ENCODE results near the gene TMEM174. TPM values are rescaled to one million over a fixed set of nuclear protein-coding genes. Genes with fewer than 3 reads are reported as not detected.

TMEM174 gene
- total RNA-seq, 1 donor from 2014 or later: not detected

DNA sequence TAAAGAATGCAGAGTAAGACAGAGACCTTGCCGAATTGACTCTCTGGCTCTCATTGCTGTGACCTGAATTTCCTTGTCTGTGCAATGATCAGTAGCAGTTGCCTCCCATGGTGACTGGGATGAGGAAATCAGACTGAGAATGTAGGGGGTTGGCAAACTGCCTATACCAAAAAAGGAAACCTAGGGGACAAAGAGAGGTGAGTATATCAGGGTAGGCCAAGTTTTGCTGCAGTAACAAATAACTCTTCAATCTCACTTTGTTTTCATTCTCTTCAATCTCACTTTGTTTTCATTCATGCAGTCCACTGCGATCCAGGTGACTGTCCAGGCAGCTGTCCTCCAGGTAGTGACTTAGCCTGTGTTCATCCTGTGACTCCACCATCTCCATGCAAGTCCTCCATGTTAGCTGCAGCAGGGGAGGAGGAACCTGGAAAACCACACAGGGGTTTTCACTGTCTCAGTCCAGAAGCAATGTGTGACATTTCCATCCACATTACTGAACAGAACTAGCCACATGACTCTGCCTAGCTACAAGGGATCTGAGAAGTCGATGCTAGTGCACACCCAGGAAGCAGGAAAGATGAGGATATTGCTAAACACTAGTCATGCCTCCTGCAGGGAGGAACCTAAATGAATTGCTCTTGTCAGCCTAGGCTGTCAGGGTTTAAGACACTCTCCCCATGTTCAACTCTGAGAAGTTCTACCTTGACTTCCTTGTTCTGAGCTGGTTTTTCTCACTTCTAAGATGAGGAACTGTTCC lies 26.0 kb downstream of the TMEM174 start:
- Mint-ChIP-seq H3K27ac (ENCODE audit: unreplicated experiment) (no peak overlapping the region), H3K4me1 (ENCODE audit: low read depth, unreplicated experiment) (no peaks in the 10 kb centered on the region), H3K27me3 (ENCODE audit: low read depth, unreplicated experiment) (peaks cover 61% of the 10 kb centered on the region), H3K36me3 (ENCODE audit: low read depth, unreplicated experiment) (peaks cover 1% of the 10 kb centered on the region), H3K4me3 (ENCODE audit: unreplicated experiment) (no peak overlapping the region), H3K9me3 (ENCODE audit: unreplicated experiment) (peaks cover 6% of the 10 kb centered on the region)
- Histone ChIP-seq H3K9ac (ENCODE audit: low read length) (no peak overlapping the region), H3K79me2 (ENCODE audit: insufficient read depth, low read length) (no peaks in the 10 kb centered on the region), H3K27me3 (ENCODE audit: insufficient read depth, low read length) (peaks cover 11% of the 10 kb centered on the region), H4K20me1 (ENCODE audit: insufficient read depth, low read length) (no peaks in the 10 kb centered on the region), H3K4me2 (ENCODE audit: low read length) (no peak overlapping the region), H2AFZ (ENCODE audit: low read depth, low read length) (no peak overlapping the region), H3K4me1 (ENCODE audit: insufficient read depth, low read length) (no peaks in the 10 kb centered on the region), H3K27ac (ENCODE audit: low read depth, low read length) (no peak overlapping the region), H3K36me3 (ENCODE audit: insufficient read depth, low read length) (no peaks in the 10 kb centered on the region), H3K9me3 (ENCODE audit: insufficient read depth, low read depth, low read length) (peaks cover 3% of the 10 kb centered on the region), H3K4me3 (ENCODE audit: insufficient read depth, low read depth, low read length) (no peak overlapping the region)
- DNase-seq (ENCODE audit: low read depth) (no peak), FAIRE-seq (no peak)
- TF ChIP-seq EZH2 (IDR thresholded peaks at IDR 0.05; ENCODE audit: insufficient read depth, low read length) (no peak), CTCF (IDR thresholded peaks at IDR 0.05; ENCODE audit: insufficient read depth, low read depth, low read length) (no peak)

DNA sequence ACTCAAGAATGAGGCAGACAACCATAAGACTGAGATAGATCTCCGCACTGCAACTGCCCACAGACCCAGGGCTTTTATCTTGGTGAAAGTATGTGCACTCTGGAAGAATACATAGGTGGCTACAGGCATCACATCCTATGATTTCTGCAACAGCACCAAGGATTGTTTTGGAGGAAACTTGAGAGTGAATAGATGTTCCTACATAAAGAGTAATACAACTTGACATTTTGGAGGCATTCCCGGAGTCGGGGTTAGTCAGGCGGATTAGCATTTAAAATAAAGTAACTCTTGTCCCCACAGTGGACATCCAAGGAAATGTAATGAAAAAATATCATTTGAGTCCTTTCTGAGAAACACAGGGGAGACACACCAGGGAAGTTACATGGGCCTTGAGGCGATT lies 26.7 kb downstream of the TMEM174 start:
- Histone ChIP-seq H3K9me3 (ENCODE audit: insufficient read depth, low read depth, low read length) (peaks cover 3% of the 10 kb centered on the region), H3K36me3 (ENCODE audit: insufficient read depth, low read length) (no peaks in the 10 kb centered on the region), H3K79me2 (ENCODE audit: insufficient read depth, low read length) (no peaks in the 10 kb centered on the region), H4K20me1 (ENCODE audit: insufficient read depth, low read length) (no peaks in the 10 kb centered on the region), H3K27me3 (ENCODE audit: insufficient read depth, low read length) (peaks cover 8% of the 10 kb centered on the region), H3K4me3 (ENCODE audit: insufficient read depth, low read depth, low read length) (no peak overlapping the region), H3K4me2 (ENCODE audit: low read length) (no peak overlapping the region), H3K9ac (ENCODE audit: low read length) (no peak overlapping the region), H2AFZ (ENCODE audit: low read depth, low read length) (no peak overlapping the region), H3K4me1 (ENCODE audit: insufficient read depth, low read length) (no peaks in the 10 kb centered on the region), H3K27ac (ENCODE audit: low read depth, low read length) (no peak overlapping the region)
- Mint-ChIP-seq H3K36me3 (ENCODE audit: low read depth, unreplicated experiment) (peaks cover 1% of the 10 kb centered on the region), H3K27me3 (ENCODE audit: low read depth, unreplicated experiment) (peaks cover 60% of the 10 kb centered on the region), H3K4me1 (ENCODE audit: low read depth, unreplicated experiment) (no peaks in the 10 kb centered on the region), H3K9me3 (ENCODE audit: unreplicated experiment) (peaks cover 6% of the 10 kb centered on the region), H3K4me3 (ENCODE audit: unreplicated experiment) (no peak overlapping the region), H3K27ac (ENCODE audit: unreplicated experiment) (no peak overlapping the region)
- peak; percentile 8 for DNase-seq (ENCODE audit: low read depth)
- TF ChIP-seq EZH2 (IDR thresholded peaks at IDR 0.05; ENCODE audit: insufficient read depth, low read length) (no peak), CTCF (IDR thresholded peaks at IDR 0.05; ENCODE audit: insufficient read depth, low read depth, low read length) (no peak)
- no peak for FAIRE-seq

Measured in astrocyte (in vitro differentiated cells and primary cell).